Measurements from ENCODE around the gene RALGPS2.

- TF ChIP-seq ZNF70 (CRISPR knock-in tag; IDR thresholded peaks at IDR 0.05) (no peak), ESRRG (CRISPR knock-in tag; IDR thresholded peaks at IDR 0.05) (no peak), ARNTL (CRISPR knock-in tag; IDR thresholded peaks at IDR 0.05; ENCODE audit: borderline replicate concordance, low read depth) (no peak), ZFP3 (CRISPR knock-in tag; IDR thresholded peaks at IDR 0.05) (no peak), OSR1 (CRISPR knock-in tag; IDR thresholded peaks at IDR 0.05) (no peak), ZFP30 (CRISPR knock-in tag; IDR thresholded peaks at IDR 0.05) (no peak), BACH2 (CRISPR knock-in tag; IDR thresholded peaks at IDR 0.05; ENCODE audit: borderline replicate concordance) (no peak), ZC3H10 (CRISPR knock-in tag; IDR thresholded peaks at IDR 0.05) (no peak), CSDC2 (CRISPR knock-in tag; IDR thresholded peaks at IDR 0.05) (no peak)
Observed at GRCh38 chr1:178844436-178844835, 119.4 kb downstream of the RALGPS2 start.
